Neural cell (in vitro differentiated cells): ENCODE measurements around the gene GABRR1. TPM values are rescaled to one million over a fixed set of nuclear protein-coding genes. Genes with fewer than 3 reads are reported as not detected.

Experiments
- H2AFZ ChIP-seq: fragments of 200-600, 300-800 bp; sonication (generic), shearing (Covaris generic); 2 replicates; pipeline ENCODE4 v1.6.0; 2014; ENCODE audit warnings: low read depth, mild to moderate bottlenecking, antibody characterized with exemption, low read length, moderate library complexity
- H3F3A ChIP-seq: fragments of 200-600 bp; shearing (Covaris generic); 2 replicates; pipeline ENCODE4 v1.6.1; 2016; ENCODE audit warnings: mild to moderate bottlenecking, moderate library complexity, mixed read lengths, antibody characterized with exemption, low read length; ENCODE audit not compliant: insufficient read depth, poor library complexity, severe bottlenecking
- H3K27ac ChIP-seq: fragments of 200-600, 300-800 bp; sonication (generic), shearing (Covaris generic); 2 replicates; pipeline ENCODE4 v1.5.1; 2014; ENCODE audit warnings: mild to moderate bottlenecking, low read length, moderate library complexity
- H3K27me3 ChIP-seq: fragments of 300-800, 200-600 bp; sonication (generic), shearing (Covaris generic); 2 replicates; pipeline ENCODE4 v1.6.0; 2014; ENCODE audit warnings: mild to moderate bottlenecking, low read depth, low read length, moderate library complexity; ENCODE audit not compliant: insufficient read depth
- H3K36me3 ChIP-seq: fragments of 300-800, 200-600 bp; sonication (generic), shearing (Covaris generic); 2 replicates; pipeline ENCODE4 v1.5.1; 2014; ENCODE audit warnings: mild to moderate bottlenecking, antibody characterized with exemption, low read length, moderate library complexity; ENCODE audit not compliant: insufficient read depth
- H3K4me2 ChIP-seq: fragments of 300-800, 200-600 bp; sonication (generic), shearing (Covaris generic); 2 replicates; pipeline ENCODE4 v1.6.0; 2014; ENCODE audit warnings: mild to moderate bottlenecking, low read length
- H3K4me3 ChIP-seq: fragments of 300-800, 200-600 bp; sonication (generic), shearing (Covaris generic); 2 replicates; pipeline ENCODE4 v1.5.1; 2014; ENCODE audit warnings: mild to moderate bottlenecking, low read length, moderate library complexity
- H3K79me2 ChIP-seq: fragments of 200-600 bp; shearing (Covaris generic); replicated peaks from 2 replicates; pipeline ENCODE4 v1.6.0; 2014; ENCODE audit warnings: mild to moderate bottlenecking, low read length, moderate library complexity; ENCODE audit not compliant: insufficient read depth
- H3K9ac ChIP-seq: fragments of 300-800, 200-600 bp; sonication (generic), shearing (Covaris generic); 2 replicates; pipeline ENCODE4 v1.6.1; 2016; ENCODE audit warnings: mild to moderate bottlenecking, low read length, mixed read lengths
- H3K9me2 ChIP-seq: fragments of 200-600 bp; shearing (Covaris generic); 2 replicates; pipeline ENCODE4 v1.6.1; 2016; ENCODE audit warnings: mild to moderate bottlenecking, low read length, mixed read lengths; ENCODE audit not compliant: insufficient read depth
- H3K9me3 ChIP-seq: fragments of 200-600, 300-800 bp; sonication (generic), shearing (Covaris generic); 2 replicates; pipeline ENCODE4 v1.6.1; 2016; ENCODE audit warnings: mild to moderate bottlenecking, mixed run types, low read length, moderate library complexity, mixed read lengths
- H4K20me1 ChIP-seq: fragments of 200-600 bp; shearing (Covaris generic); 2 replicates; pipeline ENCODE4 v1.6.1; 2016; ENCODE audit warnings: mild to moderate bottlenecking, mixed run types; ENCODE audit not compliant: insufficient read depth
- EP300 ChIP-seq: fragments of 450-650 bp; conservative IDR thresholded peaks from 2 replicates; pipeline ENCODE4 v1.6.1; 2014; ENCODE audit warnings: antibody characterized with exemption, mild to moderate bottlenecking, moderate library complexity; ENCODE audit not compliant: poor library complexity, severe bottlenecking
- MXI1 ChIP-seq: fragments of 450-650 bp; conservative IDR thresholded peaks from 2 replicates; pipeline ENCODE4 v1.6.1; 2014; ENCODE audit warnings: antibody characterized with exemption, mild to moderate bottlenecking; ENCODE audit not compliant: poor library complexity, severe bottlenecking
- POLR2AphosphoS5 ChIP-seq: IDR thresholded peaks from 2 replicates; pipeline ENCODE4 v1.6.1; 2012
- RAD21 ChIP-seq: fragments of 450-650 bp; conservative IDR thresholded peaks from 2 replicates; pipeline ENCODE4 v1.6.1; 2014; ENCODE audit warnings: antibody characterized with exemption, mild to moderate bottlenecking, moderate library complexity
- SMC3 ChIP-seq: fragments of 450-650 bp; conservative IDR thresholded peaks from 2 replicates; pipeline ENCODE4 v1.6.1; 2014; ENCODE audit warnings: antibody characterized with exemption, mild to moderate bottlenecking, moderate library complexity; ENCODE audit not compliant: poor library complexity
- TAF1 ChIP-seq: IDR thresholded peaks from 2 replicates; pipeline ENCODE4 v1.6.1; 2012; ENCODE audit warnings: low read depth
- polyA plus RNA-seq: library from polyadenylated mRNA; depleted of rRNA; stranded (reverse); fragments of >200 nt; gene quantifications from 2 replicates; pipeline ENCODE4 v1.2.3, GENCODE V29; 2014
- TF ChIP-seq, protein P1 (sequence below): IDR thresholded peaks from 2 replicates; pipeline ENCODE4 v1.6.1; 2012; ENCODE audit warnings: borderline replicate concordance
- TF ChIP-seq, protein P2 (sequence below): fragments of 450-650 bp; IDR thresholded peaks from 2 replicates; pipeline ENCODE4 v1.5.1; 2014; ENCODE audit warnings: antibody characterized with exemption, mild to moderate bottlenecking, moderate library complexity; ENCODE audit not compliant: poor library complexity, severe bottlenecking

GABRR1 gene
- polyA plus RNA-seq, 1 donor from 2014 or later = not detected

DNA sequence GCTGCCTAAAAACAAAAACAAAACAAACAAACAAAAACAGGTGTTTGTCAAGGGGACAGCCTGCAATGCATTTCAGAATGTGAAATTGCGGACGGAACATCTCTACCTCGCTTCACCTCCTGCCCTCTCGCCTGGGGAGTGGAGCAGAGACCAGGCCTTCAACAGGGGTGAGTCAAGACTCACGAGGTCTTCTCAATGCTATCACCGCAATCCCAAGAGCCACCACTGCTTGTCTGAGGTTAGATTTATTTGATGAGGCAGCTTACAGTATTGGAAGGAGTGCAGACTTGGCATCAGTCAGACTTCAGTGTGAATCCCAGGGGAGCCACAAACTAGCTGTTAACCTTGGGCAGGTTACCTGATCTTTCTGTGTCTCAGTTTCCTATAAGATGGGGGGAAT is 7.7 kb downstream of the GABRR1 start:
- H3K27me3 ChIP-seq = no peaks in the 10 kb centered on the region
- TF ChIP-seq MXI1 (no peak), TAF1 (no peak), EP300 (no peak)
- no peaks in the 10 kb centered on the region for H3K9me3 ChIP-seq

DNA sequence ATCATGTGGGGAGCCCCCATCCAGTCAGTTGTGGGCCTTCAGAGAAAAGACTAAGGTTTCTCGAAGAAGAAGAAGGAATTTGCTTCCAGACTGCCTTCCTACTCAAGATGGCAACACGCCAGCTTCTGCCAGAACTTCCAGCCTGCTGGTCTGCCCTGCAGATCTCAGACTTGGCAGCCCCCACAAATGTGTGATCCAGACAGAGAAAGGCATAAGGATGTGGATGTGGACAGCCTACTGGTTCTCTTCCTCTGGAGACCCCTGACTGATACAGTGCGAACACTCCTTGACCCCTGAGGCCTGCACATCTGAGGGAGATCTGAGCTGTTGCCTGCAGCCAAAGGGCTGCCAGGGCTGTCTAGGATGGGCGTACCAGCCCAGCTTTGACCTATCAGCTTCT is 8.6 kb downstream of the GABRR1 start:
- no peaks in the 10 kb centered on the region for H3K27me3 ChIP-seq
- no peak overlapping the region for H2AFZ ChIP-seq
- no peaks in the 10 kb centered on the region for H3K36me3 ChIP-seq
- H3K9me3 ChIP-seq = no peaks in the 10 kb centered on the region
- no peak overlapping the region for H3K4me2 ChIP-seq
- H3K4me3 ChIP-seq = no peak overlapping the region
- no peaks in the 10 kb centered on the region for H3F3A ChIP-seq
- H3K9me2 ChIP-seq = no peaks in the 10 kb centered on the region
- no peak overlapping the region for H3K27ac ChIP-seq
- no peak overlapping the region for H3K9ac ChIP-seq
- no peak for TF ChIP-seq SMC3
- TF ChIP-seq POLR2AphosphoS5 = no peak
- TF ChIP-seq MXI1 = no peak
- no peak for TF ChIP-seq TAF1
- no peak for TF ChIP-seq RAD21
- TF ChIP-seq, protein P1, sequence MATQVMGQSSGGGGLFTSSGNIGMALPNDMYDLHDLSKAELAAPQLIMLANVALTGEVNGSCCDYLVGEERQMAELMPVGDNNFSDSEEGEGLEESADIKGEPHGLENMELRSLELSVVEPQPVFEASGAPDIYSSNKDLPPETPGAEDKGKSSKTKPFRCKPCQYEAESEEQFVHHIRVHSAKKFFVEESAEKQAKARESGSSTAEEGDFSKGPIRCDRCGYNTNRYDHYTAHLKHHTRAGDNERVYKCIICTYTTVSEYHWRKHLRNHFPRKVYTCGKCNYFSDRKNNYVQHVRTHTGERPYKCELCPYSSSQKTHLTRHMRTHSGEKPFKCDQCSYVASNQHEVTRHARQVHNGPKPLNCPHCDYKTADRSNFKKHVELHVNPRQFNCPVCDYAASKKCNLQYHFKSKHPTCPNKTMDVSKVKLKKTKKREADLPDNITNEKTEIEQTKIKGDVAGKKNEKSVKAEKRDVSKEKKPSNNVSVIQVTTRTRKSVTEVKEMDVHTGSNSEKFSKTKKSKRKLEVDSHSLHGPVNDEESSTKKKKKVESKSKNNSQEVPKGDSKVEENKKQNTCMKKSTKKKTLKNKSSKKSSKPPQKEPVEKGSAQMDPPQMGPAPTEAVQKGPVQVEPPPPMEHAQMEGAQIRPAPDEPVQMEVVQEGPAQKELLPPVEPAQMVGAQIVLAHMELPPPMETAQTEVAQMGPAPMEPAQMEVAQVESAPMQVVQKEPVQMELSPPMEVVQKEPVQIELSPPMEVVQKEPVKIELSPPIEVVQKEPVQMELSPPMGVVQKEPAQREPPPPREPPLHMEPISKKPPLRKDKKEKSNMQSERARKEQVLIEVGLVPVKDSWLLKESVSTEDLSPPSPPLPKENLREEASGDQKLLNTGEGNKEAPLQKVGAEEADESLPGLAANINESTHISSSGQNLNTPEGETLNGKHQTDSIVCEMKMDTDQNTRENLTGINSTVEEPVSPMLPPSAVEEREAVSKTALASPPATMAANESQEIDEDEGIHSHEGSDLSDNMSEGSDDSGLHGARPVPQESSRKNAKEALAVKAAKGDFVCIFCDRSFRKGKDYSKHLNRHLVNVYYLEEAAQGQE = no peak
- H4K20me1 ChIP-seq = no peaks in the 10 kb centered on the region
- no peaks in the 10 kb centered on the region for H3K79me2 ChIP-seq

More for the DNA sequence above, 7.7 kb downstream of the GABRR1 start:
- no peaks in the 10 kb centered on the region for H3K79me2 ChIP-seq
- H2AFZ ChIP-seq = no peak overlapping the region
- no peak overlapping the region for H3K4me3 ChIP-seq
- H3K9me2 ChIP-seq = no peaks in the 10 kb centered on the region
- no peaks in the 10 kb centered on the region for H3F3A ChIP-seq
- H3K27ac ChIP-seq = no peak overlapping the region
- H3K36me3 ChIP-seq = no peaks in the 10 kb centered on the region
- H4K20me1 ChIP-seq = no peaks in the 10 kb centered on the region
- no peak overlapping the region for H3K4me2 ChIP-seq
- H3K9ac ChIP-seq = no peak overlapping the region

DNA sequence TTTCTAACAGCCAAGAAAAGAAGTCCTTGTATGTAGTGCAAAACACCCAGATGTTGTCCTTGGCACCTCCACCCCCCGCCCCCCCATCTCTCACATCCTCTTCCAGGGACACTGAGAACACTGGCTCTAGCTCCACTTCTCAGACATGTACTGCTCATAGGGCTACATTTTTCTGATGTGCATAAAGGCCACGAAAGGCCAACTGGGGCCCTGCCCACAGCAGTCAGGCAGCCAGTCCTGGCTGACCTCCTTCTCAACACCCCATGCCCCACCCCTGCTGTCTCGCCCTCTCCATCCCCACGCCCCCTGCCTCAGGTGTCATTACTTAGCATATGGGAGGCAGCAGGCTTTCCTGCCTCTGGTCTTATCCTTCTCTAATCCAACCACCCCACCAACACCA is 11.3 kb downstream of the GABRR1 start:
- TF ChIP-seq, protein P2, sequence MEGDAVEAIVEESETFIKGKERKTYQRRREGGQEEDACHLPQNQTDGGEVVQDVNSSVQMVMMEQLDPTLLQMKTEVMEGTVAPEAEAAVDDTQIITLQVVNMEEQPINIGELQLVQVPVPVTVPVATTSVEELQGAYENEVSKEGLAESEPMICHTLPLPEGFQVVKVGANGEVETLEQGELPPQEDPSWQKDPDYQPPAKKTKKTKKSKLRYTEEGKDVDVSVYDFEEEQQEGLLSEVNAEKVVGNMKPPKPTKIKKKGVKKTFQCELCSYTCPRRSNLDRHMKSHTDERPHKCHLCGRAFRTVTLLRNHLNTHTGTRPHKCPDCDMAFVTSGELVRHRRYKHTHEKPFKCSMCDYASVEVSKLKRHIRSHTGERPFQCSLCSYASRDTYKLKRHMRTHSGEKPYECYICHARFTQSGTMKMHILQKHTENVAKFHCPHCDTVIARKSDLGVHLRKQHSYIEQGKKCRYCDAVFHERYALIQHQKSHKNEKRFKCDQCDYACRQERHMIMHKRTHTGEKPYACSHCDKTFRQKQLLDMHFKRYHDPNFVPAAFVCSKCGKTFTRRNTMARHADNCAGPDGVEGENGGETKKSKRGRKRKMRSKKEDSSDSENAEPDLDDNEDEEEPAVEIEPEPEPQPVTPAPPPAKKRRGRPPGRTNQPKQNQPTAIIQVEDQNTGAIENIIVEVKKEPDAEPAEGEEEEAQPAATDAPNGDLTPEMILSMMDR = no peak
- no peak for TF ChIP-seq MXI1
- TF ChIP-seq POLR2AphosphoS5 = no peak
- TF ChIP-seq TAF1 = no peak
- TF ChIP-seq EP300 = no peak
- TF ChIP-seq RAD21 = no peak
- Histone ChIP-seq H3K36me3 (no peaks in the 10 kb centered on the region), H4K20me1 (no peaks in the 10 kb centered on the region), H3K9ac (no peak overlapping the region), H3K27ac (no peak overlapping the region), H2AFZ (no peak overlapping the region), H3K27me3 (no peaks in the 10 kb centered on the region), H3F3A (no peaks in the 10 kb centered on the region), H3K9me3 (no peaks in the 10 kb centered on the region), H3K79me2 (no peaks in the 10 kb centered on the region), H3K9me2 (no peaks in the 10 kb centered on the region), H3K4me3 (no peak overlapping the region), H3K4me2 (no peak overlapping the region)
